ENCODE data around the gene SKIDA1. TPM values are rescaled to one million over a fixed set of nuclear protein-coding genes. Genes with fewer than 3 reads are reported as not detected.

Gene SKIDA1
- total and polyA plus RNA-seq, 2 of the 4 experiments (the other 2 are of a cell fraction), result 0.36 to 0.72 TPM

GRCh38 chr10:21526188-21526859 lies 842 bp upstream of the SKIDA1 start:
- Histone ChIP-seq H3K56ac (ENCODE audit: extremely low read depth, insufficient read depth, low read length) (peak overlapping the region; percentile 99), H2AK5ac (ENCODE audit: low read depth, low read length) (peak overlapping the region; percentile 87), H4K91ac (ENCODE audit: insufficient read depth, low read depth, low read length) (peak overlapping the region; percentile 79), H3K79me1 (ENCODE audit: low read depth in 1 of 2, low read length in 2 of 2) (peaks cover 2 to 3% of the 10 kb centered on the region in 2 experiments; a peak in 2 of 4 replicates), H2BK120ac (ENCODE audit: low read depth, low read length) (peak overlapping the region; percentile 68), H3K27me3 (ENCODE audit: control insufficient read depth, insufficient read depth, low read length) (no peaks in the 10 kb centered on the region), H3K9ac (ENCODE audit: low read depth, low read length) (peak overlapping the region; percentile 93), H2AFZ (replicated peaks; ENCODE audit: low read length, poor library complexity) (peak overlapping the region; percentile 90), H3K9me1 (ENCODE audit: insufficient read depth, low read length) (0 out of 2 replicates have a peak, but pooled peaks cover 3% of the 10 kb centered on the region), H3K4me1 (ENCODE audit: control insufficient read depth, insufficient read depth, low read length) (peaks cover 3% of the 10 kb centered on the region; the same call in 1 of the 2 replicates), H3K4me3 (ENCODE audit: insufficient read depth, low read depth, low read length) (peak overlapping the region; percentile 55), H3K9me3 (ENCODE audit: control insufficient read depth, insufficient read depth, low read length) (no peaks in the 10 kb centered on the region), H2BK15ac (ENCODE audit: low read depth, low read length) (peak overlapping the region; percentile 74; the same call in 2 of the 3 replicates), H4K8ac (ENCODE audit: low read depth in 2 of 2, low read length in 2 of 2) (peak overlapping the region; percentile 83 to 91), H3K36me3 (ENCODE audit: control insufficient read depth, insufficient read depth, low read length) (no peaks in the 10 kb centered on the region), H4K5ac (ENCODE audit: low read depth, low read length) (peak overlapping the region; percentile 90), H4K20me1 (ENCODE audit: insufficient read depth, low read length) (no peaks in the 10 kb centered on the region), H3K27ac (ENCODE audit: insufficient read depth, low read length) (peak overlapping the region; percentile 98), H3K4ac (ENCODE audit: low read depth, low read length) (peak overlapping the region; percentile 97), H3K23ac (ENCODE audit: low read depth, low read length) (peak overlapping the region; percentile 94), H2BK20ac (ENCODE audit: low read depth, low read length) (no peak overlapping the region), H2BK5ac (ENCODE audit: low read depth, low read length, poor library complexity, severe bottlenecking) (peak overlapping the region; percentile 93), H2AK9ac (replicated peaks; ENCODE audit: low read depth, low read length, poor library complexity) (peak overlapping the region; percentile 91), H3K18ac (ENCODE audit: low read depth, low read length) (peak overlapping the region; percentile 80), H3K14ac (replicated peaks; ENCODE audit: low read depth, low read length) (peak overlapping the region; percentile 95), H3K4me2 (ENCODE audit: low read depth, low read length) (peak overlapping the region; percentile 66)
- WGBS, 2 experiments (ENCODE audit: extremely low coverage in 2 of 2, insufficient read length in 1 of 2), result no CpG with 5 or more reads among the region's 56 CpGs
- DNase-seq (peak; percentile 64), ATAC-seq (ENCODE audit: low read depth) (peak; percentile 63; the same call in 1 of the 2 replicates)
- BruUV-seq (replicated peaks), result no TSS peak
- in situ Hi-C loops (cut with MboI; ENCODE audit: low sequenced_read_pairs) (no loop called here), intact Hi-C loops (cut with micrococcal nuclease) (loop anchor here (1.0 to 10.0 kb wide), 3 partner anchors 8 to 428 kb away; partner anchors contain the start of gene MLLT10), dilution Hi-C loops (cut with HindIII; ENCODE audit: low sequenced_read_pairs, unreplicated experiment) (no loop called here)
- TF ChIP-seq USF2 (IDR thresholded peaks at IDR 0.05; ENCODE audit: low read depth, low read length) (no peak), MAZ (IDR thresholded peaks at IDR 0.05; ENCODE audit: borderline replicate concordance, low read depth, low read length) (no peak), ELK1 (IDR thresholded peaks at IDR 0.05; ENCODE audit: borderline replicate concordance, low read depth, low read length) (no peak), MAFK (IDR thresholded peaks at IDR 0.05; ENCODE audit: low read depth, low read length) (no peak), CHD1 (IDR thresholded peaks at IDR 0.05; ENCODE audit: low read depth, low read length) (peak; percentile 87; the same call in 1 of the 2 replicates), NFE2L2 (IDR thresholded peaks at IDR 0.05; ENCODE audit: low read depth, low read length) (no peak)
- POLR2A ChIA-PET (ENCODE audit: unreplicated experiment), result interaction anchor here (0.6 to 1.4 kb wide), 4 partner anchors 10 to 801 kb away, joined by 3 to 11 read pairs (median 4); no protein-coding TSS in a partner anchor
- CTCF ChIA-PET, result interaction anchor here (0.7 kb wide), 1 partner anchor 120 kb away, joined by 4 read pairs; no protein-coding TSS in a partner anchor
